ENCODE results near the gene SUSD5. TPM values are rescaled to one million over a fixed set of nuclear protein-coding genes. Genes with fewer than 3 reads are reported as not detected.
"Not testable (repeated sequence)": the region's sequence is repeated elsewhere in the genome, so short reads cannot be mapped to it uniquely, and the experiment has no call there.

The SUSD5 gene
- total RNA-seq, 4 donors from 2014 or later = 0.42 to 2.3 (median 1.3) TPM

DNA sequence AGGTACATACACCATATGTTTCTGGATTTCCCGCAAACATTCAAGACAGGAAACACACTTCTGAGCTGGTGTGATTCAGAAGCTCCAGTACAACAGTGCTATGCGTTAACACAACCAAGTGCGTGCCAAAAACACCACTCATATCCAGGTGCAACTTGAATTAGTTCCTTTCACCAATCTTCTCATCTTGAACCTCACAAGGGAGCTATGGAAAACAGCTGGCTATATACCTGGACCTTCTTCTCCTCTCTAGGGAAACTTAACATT, 31.3 kb downstream of the SUSD5 start:
- DNase-seq (ENCODE audit: extremely low spot score) = no peak
- Histone ChIP-seq H3K4me3 (no peak overlapping the region), H3K9me3 (peaks cover 0 to 6% (median 0%) of the 10 kb centered on the region in 4 donors), H3K27me3 (no peaks in the 10 kb centered on the region), H3K27ac (replicated peaks in 1 of 4) (no peak overlapping the region), H3K36me3 (no peaks in the 10 kb centered on the region), H3K4me1 (no peaks in the 10 kb centered on the region)
- no peak for TF ChIP-seq POLR2AphosphoS5 (IDR thresholded peaks at IDR 0.05)
- TF ChIP-seq EP300 (IDR thresholded peaks at IDR 0.05) = no peak
- no peak for TF ChIP-seq POLR2A (IDR thresholded peaks at IDR 0.05; ENCODE audit: low read depth)
- TF ChIP-seq, protein P1, sequence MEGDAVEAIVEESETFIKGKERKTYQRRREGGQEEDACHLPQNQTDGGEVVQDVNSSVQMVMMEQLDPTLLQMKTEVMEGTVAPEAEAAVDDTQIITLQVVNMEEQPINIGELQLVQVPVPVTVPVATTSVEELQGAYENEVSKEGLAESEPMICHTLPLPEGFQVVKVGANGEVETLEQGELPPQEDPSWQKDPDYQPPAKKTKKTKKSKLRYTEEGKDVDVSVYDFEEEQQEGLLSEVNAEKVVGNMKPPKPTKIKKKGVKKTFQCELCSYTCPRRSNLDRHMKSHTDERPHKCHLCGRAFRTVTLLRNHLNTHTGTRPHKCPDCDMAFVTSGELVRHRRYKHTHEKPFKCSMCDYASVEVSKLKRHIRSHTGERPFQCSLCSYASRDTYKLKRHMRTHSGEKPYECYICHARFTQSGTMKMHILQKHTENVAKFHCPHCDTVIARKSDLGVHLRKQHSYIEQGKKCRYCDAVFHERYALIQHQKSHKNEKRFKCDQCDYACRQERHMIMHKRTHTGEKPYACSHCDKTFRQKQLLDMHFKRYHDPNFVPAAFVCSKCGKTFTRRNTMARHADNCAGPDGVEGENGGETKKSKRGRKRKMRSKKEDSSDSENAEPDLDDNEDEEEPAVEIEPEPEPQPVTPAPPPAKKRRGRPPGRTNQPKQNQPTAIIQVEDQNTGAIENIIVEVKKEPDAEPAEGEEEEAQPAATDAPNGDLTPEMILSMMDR (IDR thresholded peaks at IDR 0.05) = no peak
- 85% methylated on average over 3 of the region's 3 CpGs for WGBS
- intact Hi-C loops (cut with DNase I) = no loop called here

DNA sequence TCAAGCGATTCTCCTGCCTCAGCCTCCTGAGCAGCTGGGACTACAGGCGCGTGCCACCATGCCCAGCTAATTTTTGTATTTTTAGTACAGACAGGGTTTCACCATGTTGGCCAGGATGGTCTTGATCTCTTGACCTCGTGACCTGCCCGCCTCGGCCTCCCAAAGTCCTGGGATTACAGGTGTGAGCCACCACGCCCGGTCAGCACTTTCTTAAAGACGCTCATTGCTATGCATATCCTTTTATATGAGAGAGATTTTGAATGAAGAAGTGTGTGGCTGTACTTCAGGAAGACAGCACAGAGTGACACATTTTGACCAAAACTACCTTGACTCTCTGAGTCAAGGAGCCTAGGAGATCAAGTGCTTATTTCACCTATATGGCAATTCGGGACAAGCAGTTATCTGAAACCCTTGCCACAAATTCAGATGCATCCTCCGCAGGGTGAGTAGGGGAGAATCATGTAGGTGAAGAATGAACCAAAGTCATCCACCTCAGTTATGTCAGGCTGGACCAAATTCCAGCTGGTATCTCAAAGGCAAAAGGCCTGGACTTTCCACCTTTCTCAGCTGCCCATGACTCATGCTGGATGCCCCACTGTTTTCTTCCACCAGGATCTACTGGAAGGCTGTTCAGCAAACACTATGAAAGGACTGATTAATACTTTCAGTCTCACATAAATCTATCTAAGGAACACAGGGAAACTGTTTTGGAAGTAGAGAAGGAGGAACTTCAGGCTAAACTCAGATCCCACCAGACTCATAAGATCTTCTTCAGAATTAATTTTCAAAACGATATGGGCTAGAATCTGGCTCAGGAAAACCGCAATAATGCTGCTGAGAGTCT, 31.9 kb downstream of the SUSD5 start:
- no peak for DNase-seq (ENCODE audit: extremely low spot score)
- Histone ChIP-seq H3K27ac (replicated peaks in 1 of 4) (no peak overlapping the region), H3K4me1 (no peaks in the 10 kb centered on the region), H3K4me3 (no peak overlapping the region), H3K27me3 (no peaks in the 10 kb centered on the region), H3K36me3 (no peaks in the 10 kb centered on the region), H3K9me3 (peaks cover 0 to 6% (median 0%) of the 10 kb centered on the region in 4 donors)
- 93% methylated on average over 13 of the region's 13 CpGs for WGBS
- intact Hi-C loops (cut with DNase I) = no loop called here
- TF ChIP-seq, protein P1 (IDR thresholded peaks at IDR 0.05) = no peak
- TF ChIP-seq POLR2A (IDR thresholded peaks at IDR 0.05; ENCODE audit: low read depth) = no peak
- TF ChIP-seq POLR2AphosphoS5 (IDR thresholded peaks at IDR 0.05) = no peak
- no peak for TF ChIP-seq EP300 (IDR thresholded peaks at IDR 0.05)

DNA sequence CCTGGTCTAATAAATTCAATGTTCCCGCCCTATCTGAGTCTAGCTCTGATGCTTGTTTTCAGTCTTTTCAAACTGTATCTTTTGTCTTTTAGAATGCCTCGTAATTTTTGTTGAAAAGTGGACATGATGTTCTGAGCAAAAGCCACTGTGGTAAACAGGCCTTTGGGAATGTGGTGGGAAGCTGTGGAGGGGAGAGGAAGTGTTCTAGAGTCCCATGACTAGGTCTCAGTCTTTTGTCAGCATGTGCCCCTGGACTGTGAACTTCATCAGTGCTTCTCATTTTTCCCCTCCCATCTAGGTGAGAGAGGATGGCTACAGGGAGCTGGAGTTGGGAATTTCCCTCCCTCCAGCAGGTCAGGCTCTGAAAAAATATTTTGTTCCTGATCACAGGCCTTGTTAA, 33.7 kb downstream of the SUSD5 start:
- intact Hi-C loops (cut with DNase I) = no loop called here

DNA sequence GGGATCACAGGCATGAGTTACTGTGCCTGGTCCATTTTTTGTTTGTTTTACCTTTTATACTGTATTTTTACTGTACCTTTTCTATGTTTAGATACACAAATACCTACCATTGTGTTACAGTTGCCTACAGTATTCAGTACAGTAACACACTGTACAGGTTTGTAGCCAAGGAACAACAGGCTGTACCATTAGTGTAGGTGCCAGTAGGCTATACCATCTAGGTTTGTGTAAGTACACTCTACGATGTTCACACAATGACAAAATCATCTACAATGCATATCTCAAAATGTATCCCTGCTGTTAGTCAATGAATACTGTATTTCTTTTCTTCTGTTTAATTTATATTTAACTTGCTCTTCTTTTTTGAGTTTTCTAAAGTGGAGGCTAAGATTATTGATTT, 37.0 kb downstream of the SUSD5 start:
- intact Hi-C loops (cut with DNase I); H3K4me3 ChIP-seq; H3K4me1 ChIP-seq; DNase-seq (ENCODE audit: extremely low spot score); H3K36me3 ChIP-seq; H3K27me3 ChIP-seq; H3K27ac ChIP-seq (replicated peaks in 1 of 4): not testable (repeated sequence)
- H3K9me3 ChIP-seq = peaks cover 0 to 20% (median 7%) of the 10 kb centered on the region in 4 donors
- WGBS = 89% methylated on average over 1 of the region's 1 CpG

More for the DNA sequence above, 33.7 kb downstream of the SUSD5 start:
- no peaks in the 10 kb centered on the region for H3K4me1 ChIP-seq
- DNase-seq (ENCODE audit: extremely low spot score) = no peak
- H3K9me3 ChIP-seq = peaks cover 0 to 6% (median under 1%) of the 10 kb centered on the region in 4 donors
- no peak for TF ChIP-seq EP300 (IDR thresholded peaks at IDR 0.05)
- TF ChIP-seq, protein P1 (IDR thresholded peaks at IDR 0.05) = no peak
- TF ChIP-seq POLR2A (IDR thresholded peaks at IDR 0.05; ENCODE audit: low read depth) = no peak
- no peak for TF ChIP-seq POLR2AphosphoS5 (IDR thresholded peaks at IDR 0.05)
- H3K36me3 ChIP-seq = no peaks in the 10 kb centered on the region
- no peak overlapping the region for H3K4me3 ChIP-seq
- H3K27ac ChIP-seq (replicated peaks in 1 of 4) = no peak overlapping the region
- no peaks in the 10 kb centered on the region for H3K27me3 ChIP-seq
- 90% methylated on average over 2 of the region's 2 CpGs for WGBS

DNA sequence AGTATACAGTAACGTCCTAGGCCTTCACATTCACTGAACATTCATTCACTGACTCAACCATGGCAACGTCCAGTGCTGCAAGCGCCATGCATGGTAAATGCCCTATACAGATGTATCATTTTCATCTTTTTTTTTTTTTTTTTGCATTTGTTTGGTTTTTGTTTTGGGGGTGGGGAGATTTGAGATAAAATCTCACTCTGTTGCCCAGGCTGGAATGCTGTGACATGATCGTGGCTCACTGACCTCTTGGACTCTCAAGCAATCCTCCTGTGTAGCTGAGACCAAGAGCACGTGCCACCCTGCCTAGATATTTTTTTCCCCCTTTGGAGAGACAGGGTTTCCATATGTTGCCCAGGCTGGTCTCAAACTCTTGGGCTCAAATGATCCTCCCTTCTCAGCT, 37.4 kb downstream of the SUSD5 start:
- no peak overlapping the region for H3K4me3 ChIP-seq
- TF ChIP-seq POLR2AphosphoS5 (IDR thresholded peaks at IDR 0.05) = no peak
- TF ChIP-seq, protein P1 (IDR thresholded peaks at IDR 0.05) = no peak

More for the DNA sequence above, 37.4 kb downstream of the SUSD5 start:
- Histone ChIP-seq H3K9me3 (peaks cover 0 to 20% (median 7%) of the 10 kb centered on the region in 4 donors), H3K4me1 (no peaks in the 10 kb centered on the region), H3K27ac (replicated peaks in 1 of 4) (no peak overlapping the region), H3K36me3 (no peaks in the 10 kb centered on the region), H3K27me3 (no peaks in the 10 kb centered on the region)
- whole genome bisulfite sequencing = 82% methylated on average over 5 of the region's 5 CpGs
- intact Hi-C loops (cut with DNase I) = no loop called here
- DNase-seq (ENCODE audit: extremely low spot score) = no peak
